ENCODE results near the gene AGPAT1. TPM values are rescaled to one million over a fixed set of nuclear protein-coding genes. Genes with fewer than 3 reads are reported as not detected.

The AGPAT1 gene
- total RNA-seq, 1 experiment from 2014 or later: 55.6 TPM

GRCh38 chr6:32132110-32132509 lies 43.8 kb downstream of the AGPAT1 start:
- Histone ChIP-seq H3K9ac (ENCODE audit: low read length) (no peak overlapping the region), H3K9me2 (ENCODE audit: insufficient read depth) (no peaks in the 10 kb centered on the region), H2AFZ (ENCODE audit: low read depth, low read length, poor library complexity, severe bottlenecking) (no peak overlapping the region), H4K20me1 (ENCODE audit: insufficient read depth) (no peaks in the 10 kb centered on the region), H3K27ac (ENCODE audit: low read depth, low read length) (no peak overlapping the region), H3K79me2 (ENCODE audit: insufficient read depth, low read length) (peaks cover 21% of the 10 kb centered on the region), H3K9me3 (ENCODE audit: control insufficient read depth in 1 of 2, insufficient read depth in 1 of 2, low read depth in 1 of 2, low read length in 2 of 2) (no peaks in the 10 kb centered on the region), H3K27me3 (ENCODE audit: insufficient read depth, low read length) (no peaks in the 10 kb centered on the region), H3K4me2 (ENCODE audit: low read length) (no peak overlapping the region), H3K4me3 (replicated peaks in 1 of 2; ENCODE audit: low read depth in 1 of 2, low read length in 2 of 2) (no peak overlapping the region), H3K36me3 (ENCODE audit: control insufficient read depth in 1 of 2, insufficient read depth in 2 of 2, low read length in 2 of 2) (no peaks in the 10 kb centered on the region), H3K4me1 (ENCODE audit: control insufficient read depth in 1 of 2, insufficient read depth in 2 of 2, low read length in 2 of 2) (peaks cover 20 to 25% of the 10 kb centered on the region in 2 experiments)
- no peak for DNase-seq (ENCODE audit: low read depth, low spot score)
- ChIA-PET CTCF (no interaction called here), RAD21 (ENCODE audit: low non-redundant PET in 1 of 2, low total read pairs in 2 of 2, uncharacterized antibody in 2 of 2, unreplicated experiment in 2 of 2) (no interaction called here), POLR2A (no interaction called here)
- TF ChIP-seq, protein P1, sequence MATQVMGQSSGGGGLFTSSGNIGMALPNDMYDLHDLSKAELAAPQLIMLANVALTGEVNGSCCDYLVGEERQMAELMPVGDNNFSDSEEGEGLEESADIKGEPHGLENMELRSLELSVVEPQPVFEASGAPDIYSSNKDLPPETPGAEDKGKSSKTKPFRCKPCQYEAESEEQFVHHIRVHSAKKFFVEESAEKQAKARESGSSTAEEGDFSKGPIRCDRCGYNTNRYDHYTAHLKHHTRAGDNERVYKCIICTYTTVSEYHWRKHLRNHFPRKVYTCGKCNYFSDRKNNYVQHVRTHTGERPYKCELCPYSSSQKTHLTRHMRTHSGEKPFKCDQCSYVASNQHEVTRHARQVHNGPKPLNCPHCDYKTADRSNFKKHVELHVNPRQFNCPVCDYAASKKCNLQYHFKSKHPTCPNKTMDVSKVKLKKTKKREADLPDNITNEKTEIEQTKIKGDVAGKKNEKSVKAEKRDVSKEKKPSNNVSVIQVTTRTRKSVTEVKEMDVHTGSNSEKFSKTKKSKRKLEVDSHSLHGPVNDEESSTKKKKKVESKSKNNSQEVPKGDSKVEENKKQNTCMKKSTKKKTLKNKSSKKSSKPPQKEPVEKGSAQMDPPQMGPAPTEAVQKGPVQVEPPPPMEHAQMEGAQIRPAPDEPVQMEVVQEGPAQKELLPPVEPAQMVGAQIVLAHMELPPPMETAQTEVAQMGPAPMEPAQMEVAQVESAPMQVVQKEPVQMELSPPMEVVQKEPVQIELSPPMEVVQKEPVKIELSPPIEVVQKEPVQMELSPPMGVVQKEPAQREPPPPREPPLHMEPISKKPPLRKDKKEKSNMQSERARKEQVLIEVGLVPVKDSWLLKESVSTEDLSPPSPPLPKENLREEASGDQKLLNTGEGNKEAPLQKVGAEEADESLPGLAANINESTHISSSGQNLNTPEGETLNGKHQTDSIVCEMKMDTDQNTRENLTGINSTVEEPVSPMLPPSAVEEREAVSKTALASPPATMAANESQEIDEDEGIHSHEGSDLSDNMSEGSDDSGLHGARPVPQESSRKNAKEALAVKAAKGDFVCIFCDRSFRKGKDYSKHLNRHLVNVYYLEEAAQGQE (IDR thresholded peaks at IDR 0.05; ENCODE audit: low read depth): no peak
- TF ChIP-seq MAX (IDR thresholded peaks at IDR 0.05) (no peak), ZNF274 (IDR thresholded peaks at IDR 0.05; ENCODE audit: low read depth, low read length) (no peak), ELF1 (IDR thresholded peaks at IDR 0.05; ENCODE audit: borderline replicate concordance, low read depth) (no peak), SP1 (IDR thresholded peaks at IDR 0.05; ENCODE audit: low read depth) (no peak), CEBPB (IDR thresholded peaks at IDR 0.05; ENCODE audit: low read depth) (no peak), TCF7L2 (IDR thresholded peaks at IDR 0.05; ENCODE audit: borderline replicate concordance, extremely low read depth, insufficient read depth, insufficient read length) (no peak), EZH2 (IDR thresholded peaks at IDR 0.05) (no peak), EZH2phosphoT487 (IDR thresholded peaks at IDR 0.05; ENCODE audit: borderline replicate concordance) (no peak), POLR2AphosphoS5 (IDR thresholded peaks at IDR 0.05; ENCODE audit: low read depth, low read length) (no peak), POLR2A (IDR thresholded peaks at IDR 0.05; ENCODE audit: borderline replicate concordance, extremely low read depth, insufficient read depth, insufficient read length) (no peak), EGR1 (IDR thresholded peaks at IDR 0.05; ENCODE audit: low read depth) (no peak), YY1 (IDR thresholded peaks at IDR 0.05; ENCODE audit: extremely low read depth, insufficient replicate concordance, low read depth, low read length) (no peak), RAD21 (IDR thresholded peaks at IDR 0.05; ENCODE audit: low read depth) (no peak)
- TF ChIP-seq, protein P2, sequence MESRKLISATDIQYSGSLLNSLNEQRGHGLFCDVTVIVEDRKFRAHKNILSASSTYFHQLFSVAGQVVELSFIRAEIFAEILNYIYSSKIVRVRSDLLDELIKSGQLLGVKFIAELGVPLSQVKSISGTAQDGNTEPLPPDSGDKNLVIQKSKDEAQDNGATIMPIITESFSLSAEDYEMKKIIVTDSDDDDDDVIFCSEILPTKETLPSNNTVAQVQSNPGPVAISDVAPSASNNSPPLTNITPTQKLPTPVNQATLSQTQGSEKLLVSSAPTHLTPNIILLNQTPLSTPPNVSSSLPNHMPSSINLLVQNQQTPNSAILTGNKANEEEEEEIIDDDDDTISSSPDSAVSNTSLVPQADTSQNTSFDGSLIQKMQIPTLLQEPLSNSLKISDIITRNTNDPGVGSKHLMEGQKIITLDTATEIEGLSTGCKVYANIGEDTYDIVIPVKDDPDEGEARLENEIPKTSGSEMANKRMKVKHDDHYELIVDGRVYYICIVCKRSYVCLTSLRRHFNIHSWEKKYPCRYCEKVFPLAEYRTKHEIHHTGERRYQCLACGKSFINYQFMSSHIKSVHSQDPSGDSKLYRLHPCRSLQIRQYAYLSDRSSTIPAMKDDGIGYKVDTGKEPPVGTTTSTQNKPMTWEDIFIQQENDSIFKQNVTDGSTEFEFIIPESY (IDR thresholded peaks at IDR 0.05; ENCODE audit: extremely low read depth, insufficient replicate concordance, low read length): no peak
- no TSS peak for BruUV-seq (replicated peaks)
- no peak for ATAC-seq
- intact Hi-C loops (cut with micrococcal nuclease): no loop called here

Measured in HCT116 (cell line).